ENCODE data around the gene HMGCS1. TPM values are rescaled to one million over a fixed set of nuclear protein-coding genes. Genes with fewer than 3 reads are reported as not detected.

HMGCS1 gene
- total RNA-seq, 2 experiments from 2014 or later, result 43.3 to 52.7 TPM

DNA sequence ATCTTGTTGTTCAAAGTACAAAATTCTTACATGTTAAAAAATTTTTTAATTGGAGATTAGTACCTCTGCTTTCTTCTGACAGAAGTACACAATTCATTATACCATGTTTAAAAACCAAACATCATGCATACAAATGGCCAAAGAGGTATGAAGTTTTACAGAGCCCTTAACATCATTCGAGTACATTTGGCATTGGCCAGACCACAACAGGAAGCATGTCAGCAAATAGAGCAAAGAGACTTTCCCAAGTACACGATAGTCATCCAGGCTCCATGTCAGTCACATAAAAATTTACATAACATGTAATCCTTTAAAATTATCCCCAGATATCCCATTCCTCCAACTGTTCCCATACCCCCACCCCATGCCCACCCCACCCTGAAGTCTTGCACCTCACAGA, 22.5 kb downstream of the HMGCS1 start:
- POLR2A ChIA-PET, result no interaction called here
- no peak overlapping the region for H3K4me3 Mint-ChIP-seq
- CTCF ChIA-PET, result no interaction called here
- H3K9me3 ChIP-seq (ENCODE audit: control insufficient read depth in 1 of 2, insufficient read depth in 1 of 2, low read length in 2 of 2), result no peaks in the 10 kb centered on the region
- no peak overlapping the region for H3K27ac ChIP-seq (ENCODE audit: low read depth in 1 of 2, low read length in 2 of 2)
- H3K27me3 Mint-ChIP-seq, result no peaks in the 10 kb centered on the region
- H3K36me3 ChIP-seq (ENCODE audit: insufficient read depth, low read length), result peaks cover 62% of the 10 kb centered on the region
- no peaks in the 10 kb centered on the region for H3K4me1 Mint-ChIP-seq (ENCODE audit: low read depth)
- ATAC-seq (ENCODE audit: poor library complexity) (no peak), DNase-seq (no peak)
- no peak overlapping the region for H3K27ac Mint-ChIP-seq
- peaks cover 81% of the 10 kb centered on the region for H3K36me3 Mint-ChIP-seq (ENCODE audit: low read depth)
- intact Hi-C loops (cut with DNase I, micrococcal nuclease), result no loop called here
- TF ChIP-seq CTCF (IDR thresholded peaks at IDR 0.05), result no peak
- no peak overlapping the region for H3K4me3 ChIP-seq (ENCODE audit: low read length)
- no peaks in the 10 kb centered on the region for H3K4me1 ChIP-seq (ENCODE audit: insufficient read depth, low read length)
- no peaks in the 10 kb centered on the region for H3K27me3 ChIP-seq (ENCODE audit: control insufficient read depth in 1 of 2, insufficient read depth in 2 of 2, low read length in 2 of 2)
- no peaks in the 10 kb centered on the region for H3K9me3 Mint-ChIP-seq

- no peak overlapping the region for H3K4me3 Mint-ChIP-seq
- no peaks in the 10 kb centered on the region for H3K4me1 Mint-ChIP-seq (ENCODE audit: low read depth)
- H3K36me3 Mint-ChIP-seq (ENCODE audit: low read depth), result peaks cover 61% of the 10 kb centered on the region
- H3K9me3 Mint-ChIP-seq, result no peaks in the 10 kb centered on the region
- H3K4me3 ChIP-seq (ENCODE audit: low read length), result no peak overlapping the region
- H3K27me3 ChIP-seq (ENCODE audit: control insufficient read depth in 1 of 2, insufficient read depth in 2 of 2, low read length in 2 of 2), result no peaks in the 10 kb centered on the region
- intact Hi-C loops (cut with DNase I, micrococcal nuclease), result no loop called here
- peaks cover 40% of the 10 kb centered on the region for H3K36me3 ChIP-seq (ENCODE audit: insufficient read depth, low read length)
- no peak for TF ChIP-seq CTCF (IDR thresholded peaks at IDR 0.05)
- no peaks in the 10 kb centered on the region for H3K9me3 ChIP-seq (ENCODE audit: control insufficient read depth in 1 of 2, insufficient read depth in 1 of 2, low read length in 2 of 2)
- no peak overlapping the region for H3K27ac ChIP-seq (ENCODE audit: low read depth in 1 of 2, low read length in 2 of 2)
- CTCF ChIA-PET, result no interaction called here
- ATAC-seq (ENCODE audit: poor library complexity) (no peak), DNase-seq (no peak)
- no peak overlapping the region for H3K27ac Mint-ChIP-seq
- POLR2A ChIA-PET, result no interaction called here
- H3K27me3 Mint-ChIP-seq, result no peaks in the 10 kb centered on the region
- no peaks in the 10 kb centered on the region for H3K4me1 ChIP-seq (ENCODE audit: insufficient read depth, low read length)
These were observed 24.9 kb downstream of the HMGCS1 start for GRCh38 chr5:43288269-43288831.

DNA sequence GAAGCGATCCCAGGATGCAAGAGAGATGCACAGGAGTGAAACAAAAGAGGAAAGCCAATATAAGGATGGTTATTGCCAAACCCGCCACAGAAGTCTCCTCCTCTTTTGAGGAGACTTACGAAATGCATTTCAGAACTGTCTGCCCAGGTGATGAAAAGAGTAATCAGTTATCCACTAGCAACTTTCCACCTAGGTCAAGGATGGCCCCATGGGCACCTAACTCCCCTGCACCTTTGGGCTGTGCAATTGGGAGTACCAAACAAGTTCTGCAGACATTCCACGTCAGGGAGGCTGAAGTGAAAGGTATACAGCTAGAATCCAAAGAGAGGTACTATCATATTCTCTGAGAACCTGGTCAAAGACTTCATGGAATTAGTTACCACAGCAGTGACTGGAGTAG, 25.7 kb downstream of the HMGCS1 start:
- peaks cover 31% of the 10 kb centered on the region for H3K36me3 ChIP-seq (ENCODE audit: insufficient read depth, low read length)
- CTCF ChIA-PET, result no interaction called here
- Mint-ChIP-seq H3K27me3 (no peaks in the 10 kb centered on the region), H3K4me1 (ENCODE audit: low read depth) (no peaks in the 10 kb centered on the region), H3K27ac (no peak overlapping the region), H3K4me3 (no peak overlapping the region), H3K9me3 (no peaks in the 10 kb centered on the region), H3K36me3 (ENCODE audit: low read depth) (peaks cover 54% of the 10 kb centered on the region)
- H3K27ac ChIP-seq (ENCODE audit: low read depth in 1 of 2, low read length in 2 of 2), result no peak overlapping the region
- ATAC-seq (ENCODE audit: poor library complexity), result no peak
- no peak for TF ChIP-seq CTCF (IDR thresholded peaks at IDR 0.05)
- intact Hi-C loops (cut with DNase I, micrococcal nuclease), result no loop called here
- H3K4me3 ChIP-seq (ENCODE audit: low read length), result no peak overlapping the region
- POLR2A ChIA-PET, result interaction anchor here (0.8 kb wide), 1 partner anchor 167 kb away, joined by 3 read pairs; the partner anchor contains the start of gene ZNF131
- H3K4me1 ChIP-seq (ENCODE audit: insufficient read depth, low read length), result no peaks in the 10 kb centered on the region
- H3K9me3 ChIP-seq (ENCODE audit: control insufficient read depth in 1 of 2, insufficient read depth in 1 of 2, low read length in 2 of 2), result no peaks in the 10 kb centered on the region
- no peaks in the 10 kb centered on the region for H3K27me3 ChIP-seq (ENCODE audit: control insufficient read depth in 1 of 2, insufficient read depth in 2 of 2, low read length in 2 of 2)
- DNase-seq, result no peak
